ENCODE measurements around the gene GRK4.
"Not testable (repeated sequence)": the region's sequence is repeated elsewhere in the genome, so short reads cannot be mapped to it uniquely, and the experiment has no call there.

The GRK4 gene

GRCh38 chr4:2930758-2931511 lies 32.4 kb upstream of the GRK4 start:
- DNase-seq (ENCODE audit: low read depth in 2 of 2) = no peak

GRCh38 chr4:2931512-2932301 lies 31.7 kb upstream of the GRK4 start:
- DNase-seq (ENCODE audit: low read depth in 2 of 2) = no peak

- no peak for DNase-seq (ENCODE audit: low read depth in 2 of 2)
These were observed 30.9 kb upstream of the GRK4 start for GRCh38 chr4:2932321-2932950.

DNA sequence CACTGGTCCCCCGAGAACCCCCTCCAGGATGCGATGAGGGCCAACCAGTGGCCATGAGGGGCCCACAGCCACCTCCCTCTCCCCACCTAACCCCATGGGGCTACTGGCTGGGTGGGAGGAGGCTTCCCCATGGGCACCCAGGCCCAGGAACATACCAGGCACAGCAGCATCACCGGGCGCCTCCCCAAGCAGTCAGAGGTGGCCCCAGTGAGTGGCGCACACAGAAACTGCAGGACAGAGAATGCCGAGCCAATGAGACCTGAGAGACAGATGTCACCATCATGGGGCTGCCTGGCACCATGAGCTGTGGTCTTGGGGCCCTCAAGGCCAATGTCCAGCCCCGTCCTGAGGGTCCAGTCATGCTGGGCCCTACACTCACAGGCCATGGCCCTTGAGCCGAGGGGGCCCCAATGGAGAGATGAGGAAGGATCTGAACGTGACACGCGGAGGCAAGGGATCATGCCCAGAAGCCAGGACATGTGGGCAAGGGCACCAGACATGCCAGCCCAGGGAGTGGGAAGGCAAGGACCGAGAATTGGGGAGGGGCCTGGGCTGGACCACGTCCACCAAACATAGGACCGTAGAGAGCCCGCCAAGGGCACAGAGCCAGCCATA lies 30.3 kb upstream of the GRK4 start:
- no peak for DNase-seq (ENCODE audit: low read depth in 2 of 2)

DNA sequence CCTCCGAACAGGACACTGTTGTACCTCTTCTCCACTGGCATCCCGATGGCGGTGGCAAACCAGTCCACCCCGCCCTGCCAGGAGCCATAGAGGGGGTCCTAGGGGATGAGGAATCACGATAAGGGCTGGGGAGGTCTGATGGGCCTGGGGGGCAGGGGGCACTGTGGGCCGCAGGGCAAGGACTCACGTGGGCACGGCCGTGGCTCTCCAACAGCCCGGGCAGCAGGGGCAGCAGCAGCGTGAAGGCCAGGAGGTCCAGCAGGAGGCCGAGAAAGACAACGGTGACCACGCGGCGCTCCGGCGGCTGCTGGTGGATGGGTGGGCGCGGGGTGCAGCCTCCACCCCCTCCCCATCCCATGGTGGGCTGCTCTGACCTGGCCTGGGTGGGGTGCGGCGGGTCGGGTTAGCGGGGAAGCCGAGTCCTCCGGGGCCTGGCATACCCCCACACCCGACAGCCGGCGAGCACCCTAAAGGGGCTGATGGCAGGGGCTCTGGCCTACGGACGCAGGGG lies 29.8 kb upstream of the GRK4 start:
- no peak for DNase-seq (ENCODE audit: low read depth in 2 of 2)

- DNase-seq (ENCODE audit: low read depth in 2 of 2) = no peak
These were observed 29.1 kb upstream of the GRK4 start for GRCh38 chr4:2934077-2934812.

DNA sequence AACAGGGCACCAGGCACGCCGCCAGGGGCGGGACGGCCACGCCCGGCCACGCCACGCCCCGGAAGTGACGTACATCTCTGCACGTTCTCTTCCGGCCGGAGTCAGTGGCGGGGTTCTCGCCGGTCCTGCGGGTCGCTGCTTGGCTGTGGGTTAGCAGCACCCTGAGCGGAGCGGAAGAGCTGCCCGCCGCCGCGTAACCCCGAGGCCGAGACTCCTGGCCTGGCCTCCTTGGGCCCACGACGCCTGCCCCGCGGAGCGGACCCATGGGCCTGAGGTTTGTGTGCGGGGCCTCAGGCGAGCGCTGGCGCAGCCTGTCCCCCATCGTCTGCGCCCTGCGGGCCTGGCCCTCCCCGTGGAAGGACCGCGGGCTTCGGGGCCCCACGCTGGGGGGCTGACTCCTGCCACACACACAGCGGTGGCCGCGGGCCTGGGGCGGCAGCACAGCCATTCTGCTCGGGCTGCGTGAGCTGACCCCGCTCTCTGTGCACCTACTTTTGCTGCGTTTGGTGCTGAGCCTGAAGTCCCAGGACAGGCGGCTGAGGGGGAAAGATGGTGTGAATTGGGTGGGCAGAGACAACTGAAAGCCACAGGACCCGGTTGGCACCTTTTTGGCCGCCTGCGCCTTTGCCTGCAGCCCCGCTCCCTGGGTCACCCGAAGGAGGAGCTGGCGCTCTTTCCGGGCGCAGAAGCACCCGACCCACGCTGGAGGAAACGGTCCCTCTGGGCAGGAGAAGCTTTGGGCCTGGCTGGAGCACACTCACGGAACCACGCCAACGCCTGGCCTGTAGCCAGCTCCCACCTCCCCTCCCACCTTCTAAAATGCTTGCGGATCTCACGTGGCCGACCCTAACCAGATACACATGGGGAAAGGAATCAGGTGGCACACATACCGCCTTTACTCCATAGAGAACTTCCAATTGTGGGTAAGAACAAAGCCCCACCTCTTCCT lies 28.3 kb upstream of the GRK4 start:
- DNase-seq (ENCODE audit: low read depth in 2 of 2) = peak; percentile 92 to 98

DNA sequence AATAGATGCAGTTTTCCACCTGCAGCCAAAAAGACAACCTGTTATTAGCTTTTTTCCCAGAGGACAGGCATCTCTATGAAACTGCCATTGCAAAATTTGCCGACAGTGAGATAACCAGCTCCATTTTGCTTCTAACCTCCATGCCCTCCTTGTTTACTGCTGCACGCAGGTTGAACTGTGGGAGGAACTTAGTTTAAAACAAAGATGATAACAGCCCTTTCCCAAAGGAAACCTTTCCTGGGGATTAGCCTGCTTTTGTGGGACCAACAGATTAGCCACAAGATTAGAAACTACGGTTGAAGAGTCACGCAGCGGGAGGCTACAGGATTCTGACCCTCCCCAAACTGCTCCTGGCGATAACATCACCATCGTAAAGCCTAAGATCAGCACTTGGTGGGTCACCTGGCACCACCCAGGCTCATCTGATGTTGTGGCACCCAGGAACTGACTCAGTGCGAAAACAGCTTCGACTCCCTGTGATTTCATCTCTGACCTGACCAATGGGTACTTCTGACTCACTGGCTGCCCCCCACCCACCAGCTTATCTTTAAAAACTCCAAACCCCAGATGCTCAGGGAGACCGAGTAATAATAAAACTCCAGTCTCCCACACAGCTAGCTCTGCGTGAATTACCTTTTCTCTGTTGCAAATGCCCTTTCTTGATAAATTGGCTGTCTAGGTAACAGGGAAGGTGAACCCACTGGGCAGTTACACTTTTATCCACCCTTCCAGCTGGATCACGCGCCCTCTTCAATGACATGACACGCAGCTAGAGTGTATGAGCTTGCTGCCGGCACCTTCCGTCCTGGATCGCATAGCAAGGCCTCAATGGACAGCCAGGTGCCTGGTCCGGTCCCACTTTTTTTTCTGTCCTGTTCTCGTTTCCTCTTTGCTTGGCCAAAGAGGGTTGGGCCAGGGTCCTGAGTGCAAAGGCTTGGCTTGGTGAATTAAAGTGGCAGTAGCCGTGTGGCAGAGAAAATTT lies 27.3 kb upstream of the GRK4 start:
- no peak for DNase-seq (ENCODE audit: low read depth in 2 of 2)

DNA sequence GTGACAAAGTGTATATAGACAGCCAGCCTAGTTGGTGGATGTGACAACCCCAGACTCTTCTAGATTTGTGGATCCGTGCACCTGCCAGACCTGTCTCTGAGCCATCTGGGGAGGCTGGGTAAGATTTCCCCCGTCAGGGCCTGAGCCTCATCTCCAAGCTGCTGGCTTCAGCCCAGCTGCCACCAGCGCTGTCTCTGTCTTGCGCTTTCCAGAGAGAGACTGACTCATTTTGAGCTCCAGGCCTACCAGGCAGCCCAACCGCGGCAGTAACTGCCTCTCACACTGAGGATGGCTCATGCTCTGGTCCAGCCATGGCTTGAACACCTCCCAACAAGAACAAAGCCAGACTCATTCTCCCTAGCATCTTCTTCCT lies 26.6 kb upstream of the GRK4 start:
- DNase-seq (ENCODE audit: low read depth in 2 of 2) = no peak

DNA sequence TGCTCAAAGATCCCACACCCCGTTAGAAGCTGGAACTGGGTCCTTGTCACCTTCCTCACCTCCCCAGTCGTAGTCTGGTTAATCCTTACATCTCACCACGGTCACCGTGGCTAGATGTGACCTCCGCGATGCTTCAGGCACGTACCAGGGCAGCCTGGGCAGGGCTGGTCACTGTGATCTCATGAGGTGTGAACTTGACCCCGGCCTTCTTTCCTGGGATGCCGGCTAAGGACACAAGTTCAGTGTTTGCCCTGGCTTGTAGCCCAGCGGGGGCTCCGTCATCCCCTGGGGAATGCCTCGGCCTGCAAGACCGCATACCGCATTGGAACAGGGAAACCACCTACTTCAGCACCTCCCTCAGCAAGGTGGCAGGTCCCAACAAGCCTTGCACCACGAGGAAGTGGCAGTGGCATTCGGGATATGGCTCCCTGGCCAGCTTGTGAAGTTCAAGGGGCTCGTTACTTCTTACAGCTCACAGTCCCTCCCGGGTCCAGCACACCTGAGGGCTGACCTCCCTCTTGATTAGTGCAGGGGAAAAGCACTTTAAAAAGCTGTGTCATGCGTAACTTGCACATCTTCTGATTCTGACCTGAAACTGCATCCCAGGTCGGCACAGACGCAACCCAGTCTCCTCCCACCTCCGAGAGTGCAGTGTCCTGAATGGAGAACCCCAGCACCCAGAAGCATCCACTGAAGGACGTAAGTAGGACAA lies 26.1 kb upstream of the GRK4 start:
- no peak for DNase-seq (ENCODE audit: low read depth in 2 of 2)

DNA sequence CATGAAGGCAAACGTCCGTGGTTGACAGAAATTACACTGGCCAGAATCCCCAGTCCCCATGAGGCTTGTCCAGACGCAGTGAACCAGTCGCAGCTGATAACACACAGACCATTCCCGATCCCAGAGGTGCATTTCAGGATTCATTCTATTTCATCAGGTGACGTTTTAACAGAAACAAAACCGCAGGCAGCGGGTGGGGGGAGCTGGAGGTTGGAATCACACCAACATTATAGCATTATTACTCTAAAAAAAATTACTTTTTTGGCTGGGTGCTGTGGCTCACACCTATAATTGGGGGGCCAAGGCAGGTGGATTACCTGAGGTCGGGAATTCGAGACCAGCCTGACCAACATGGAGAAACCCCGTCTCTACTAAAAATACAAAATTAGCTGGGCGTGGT lies 25.4 kb upstream of the GRK4 start:
- DNase-seq (ENCODE audit: low read depth in 2 of 2) = no peak

DNA sequence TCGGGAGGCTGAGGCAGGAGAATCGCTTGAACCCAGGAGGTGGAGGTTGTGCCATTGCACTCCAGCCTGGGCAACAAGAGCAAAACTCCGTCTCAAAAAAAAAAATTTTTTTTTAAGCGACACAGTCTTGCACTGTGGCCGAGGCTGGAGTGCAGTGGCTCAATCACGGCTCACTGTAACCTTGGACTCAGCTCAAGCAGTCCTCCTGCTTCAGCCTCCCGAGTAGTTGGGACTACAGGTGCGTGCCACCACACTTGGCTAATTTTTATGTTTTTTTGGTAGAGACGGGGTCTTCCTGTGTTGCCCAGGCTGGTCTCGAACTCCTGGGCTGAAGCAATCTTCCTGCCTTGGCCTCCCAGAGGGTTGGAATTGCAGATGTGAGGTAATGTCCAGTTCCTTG lies 25.0 kb upstream of the GRK4 start:
- not testable (repeated sequence) for DNase-seq (ENCODE audit: low read depth in 2 of 2)

- no peak for DNase-seq (ENCODE audit: low read depth in 2 of 2)
These were observed 24.5 kb upstream of the GRK4 start for GRCh38 chr4:2938906-2939305.

- no peak for DNase-seq (ENCODE audit: low read depth in 2 of 2)
These were observed 23.8 kb upstream of the GRK4 start for GRCh38 chr4:2939383-2940243.

- no peak for DNase-seq (ENCODE audit: low read depth in 2 of 2)
These were observed 22.9 kb upstream of the GRK4 start for GRCh38 chr4:2940267-2941137.

Measured in stimulated activated CD8-positive, alpha-beta memory T cell treated with anti-CD3 and anti-CD28 coated beads, Interleukin-7, amount 100 ng/mL, for 1 hour (primary cell).